K562 (cell line): ENCODE measurements around the gene TLX2. TPM values are rescaled to one million over a fixed set of nuclear protein-coding genes. Genes with fewer than 3 reads are reported as not detected.

Experiments
- CHD7 ChIP-seq: fragments of 200-600 bp; sonication (generic); IDR thresholded peaks from one replicate; pipeline ENCODE4 v1.6.1; 2012; ENCODE audit warnings: mild to moderate bottlenecking, low read depth, low read length, inconsistent platforms
- MTA3 ChIP-seq: fragments of 450-650 bp; formaldehyde crosslinking; IDR thresholded peaks from 2 replicates; pipeline ENCODE4 v1.6.1; 2017; ENCODE audit warnings: mild to moderate bottlenecking, borderline replicate concordance
- RFX5 ChIP-seq: IDR thresholded peaks from 2 replicates; pipeline ENCODE4 v1.6.1; 2011; ENCODE audit warnings: low read depth, mild to moderate bottlenecking, improper control_type of control experiment, low read length
- TCF7L2 ChIP-seq: fragments of 150-350 bp; IDR thresholded peaks from 2 replicates; pipeline ENCODE4 v1.6.1; 2016; ENCODE audit warnings: low read depth, mild to moderate bottlenecking, low read length, moderate library complexity
- polyA plus RNA-seq, 8 experiments: library from polyadenylated mRNA; depleted of rRNA in 4 of 8; stranded (reverse) in 5 of 8; unstranded in 3 of 8; fragments of >200 nt; fragmentation: Nextera tagmentation in 2 of 8; fragmentation: Illumina TruSeq in 1 of 8; extraction: Ambion mirVana in 2 of 8; extraction: Trizol in 1 of 8; gene quantifications; 2 replicates each; pipeline versions ENCODE4 v1.2.1 to v1.2.3, GENCODE V29; 2011 to 2014; ENCODE audit warnings: inconsistent platforms in 1 of 8, missing spikeins in 1 of 8
- total RNA-seq, 7 experiments: library from RNA; depleted of rRNA in 6 of 7; stranded (reverse); fragments of >200 nt in 6 of 7; fragmentation: Illumina TruSeq in 2 of 7; extraction: Trizol in 2 of 7; gene quantifications; 2 replicates each; pipeline versions ENCODE4 v1.2.1 to v1.2.3, GENCODE V29; 2011 to 2021; ENCODE audit warnings: low replicate concordance in 1 of 7

Gene TLX2
- total and polyA plus RNA-seq, 9 of the 15 experiments (the other 6 are each of a cell fraction or from before 2014, with no cell fraction given): not detected

GRCh38 chr2:74500578-74500946 lies 13.7 kb upstream of the TLX2 start (continued):
- TF ChIP-seq CHD7 (no peak), RFX5 (no peak), TCF7L2 (no peak), MTA3 (no peak)
